ENCODE data around the gene AURKAIP1.
"Not testable (repeated sequence)": the region's sequence is repeated elsewhere in the genome, so short reads cannot be mapped to it uniquely, and the experiment has no call there.

AURKAIP1 gene

GRCh38 chr1:1374929-1375662 lies at the start of gene AURKAIP1:
Gene AURKAIP1 (minus strand): TSS chr1:1375207. CDS start chr1:1374756, 451 bp downstream.
- peak; percentile 95 for DNase-seq

GRCh38 chr1:1424707-1425106 lies 49.7 kb upstream of the AURKAIP1 start:
- no peak for DNase-seq

GRCh38 chr1:1423245-1423597 lies 48.2 kb upstream of the AURKAIP1 start:
- no peak for DNase-seq

- no peak for DNase-seq
Measured at GRCh38 chr1:1422465-1423244, 47.6 kb upstream of the AURKAIP1 start.

GRCh38 chr1:1421907-1422464 lies 47.0 kb upstream of the AURKAIP1 start:
- DNase-seq = no peak

GRCh38 chr1:1421147-1421906 lies 46.3 kb upstream of the AURKAIP1 start, which contains the start of gene ANKRD65:
Gene ANKRD65 (minus strand): TSS chr1:1421276. CDS start chr1:1421005, 271 bp downstream.
- DNase-seq = peak; percentile 31

GRCh38 chr1:1420654-1421141 lies 45.7 kb upstream of the AURKAIP1 start:
- DNase-seq = no peak

- no peak for DNase-seq
Measured at GRCh38 chr1:1419813-1420653, 45.0 kb upstream of the AURKAIP1 start.

- no peak for DNase-seq
Measured at GRCh38 chr1:1419363-1419812, 44.4 kb upstream of the AURKAIP1 start.

GRCh38 chr1:1418464-1419362 lies 43.7 kb upstream of the AURKAIP1 start:
- no peak for DNase-seq

GRCh38 chr1:1417825-1418463 lies 42.9 kb upstream of the AURKAIP1 start:
- not testable (repeated sequence) for DNase-seq

- not testable (repeated sequence) for DNase-seq
Measured at GRCh38 chr1:1417396-1417795, 42.4 kb upstream of the AURKAIP1 start.

GRCh38 chr1:1415751-1416150 lies 40.7 kb upstream of the AURKAIP1 start:
- DNase-seq = no peak

GRCh38 chr1:1412311-1412902 lies 37.4 kb upstream of the AURKAIP1 start:
- not testable (repeated sequence) for DNase-seq

GRCh38 chr1:1411626-1412025 lies 36.6 kb upstream of the AURKAIP1 start:
- no peak for DNase-seq

- DNase-seq = not testable (repeated sequence)
Measured at GRCh38 chr1:1410238-1410637, 35.2 kb upstream of the AURKAIP1 start.

- no peak for DNase-seq
Measured at GRCh38 chr1:1407636-1408318, 32.8 kb upstream of the AURKAIP1 start.

- peak; percentile 80 for DNase-seq
Measured at GRCh38 chr1:1406821-1407635, 32.0 kb upstream of the AURKAIP1 start, which contains the start of gene MRPL20. Gene MRPL20 (minus strand): TSS chr1:1407293. CDS start chr1:1407217, 76 bp downstream.

All from NCI-H774 (cell line).